OCI-LY3 (cell line): ENCODE results near the gene BCL7C.
A peak's percentile ranks its signal among the peaks of the same experiment; 100 is the strongest.

Experiments used
- H2AFZ ChIP-seq: fragments of 200-600, 300-600 bp; shearing (Covaris generic); 2 replicates; pipeline ENCODE4 v1.6.0; 2014; ENCODE audit warnings: antibody characterized with exemption, low read depth, low read length
- H3K27ac ChIP-seq: fragments of 200-600, 300-600 bp; sonication (generic); 2 replicates; pipeline ENCODE4 v1.5.1; 2014; ENCODE audit warnings: mild to moderate bottlenecking, low read length, moderate library complexity, mixed read lengths
- H3K27me3 ChIP-seq: fragments of 200-600, 300-600 bp; sonication (generic); 2 replicates; pipeline ENCODE4 v1.6.1; 2014; ENCODE audit warnings: low read depth, low read length, mixed read lengths
- H3K36me3 ChIP-seq: fragments of 200-600, 300-600 bp; sonication (generic); replicated peaks from 2 replicates; pipeline ENCODE3; 2014; ENCODE audit warnings: low read depth, low read length, mixed read lengths
- H3K4me1 ChIP-seq: fragments of 300-600, 200-600 bp; sonication (generic); 2 replicates; pipeline ENCODE4 v1.6.1; 2014; ENCODE audit warnings: low read length, mixed read lengths
- H3K4me2 ChIP-seq: fragments of 200-600, 300-600 bp; sonication (generic); 2 replicates; pipeline ENCODE4 v1.6.1; 2014; ENCODE audit warnings: low read length, mixed read lengths
- H3K4me3 ChIP-seq: fragments of 300-600, 200-600 bp; sonication (generic); 2 replicates; pipeline ENCODE4 v1.5.1; 2014; ENCODE audit warnings: antibody characterized with exemption, mild to moderate bottlenecking, low read length, moderate library complexity
- H3K79me2 ChIP-seq: fragments of 300-600, 200-600 bp; shearing (Covaris generic); 2 replicates; pipeline ENCODE4 v1.6.1; 2014; ENCODE audit warnings: mild to moderate bottlenecking, low read length, mixed read lengths
- H3K9ac ChIP-seq: fragments of 300-600, 200-600 bp; shearing (Covaris generic); 2 replicates; pipeline ENCODE4 v1.6.0; 2014; ENCODE audit warnings: mild to moderate bottlenecking, low read length, moderate library complexity
- H3K9me3 ChIP-seq: fragments of 200-600, 300-600 bp; shearing (Covaris generic); 2 replicates; pipeline ENCODE4 v1.6.1; 2014; ENCODE audit warnings: low read length, mixed read lengths; ENCODE audit not compliant: insufficient read depth
- H4K20me1 ChIP-seq: fragments of 200-600, 300-600 bp; sonication (generic); 2 replicates; pipeline ENCODE4 v1.6.1; 2016; ENCODE audit warnings: low read length, mixed read lengths; ENCODE audit not compliant: insufficient read depth
- EZH2phosphoT487 ChIP-seq: fragments of 200-600 bp; shearing (Covaris generic); IDR thresholded peaks from 2 replicates; pipeline ENCODE4 v1.6.1; 2018; ENCODE audit warnings: antibody characterized with exemption, mixed run types, low read depth
- TF ChIP-seq, protein P1 (sequence below): fragments of 200-600, 300-600 bp; sonication (generic); IDR thresholded peaks from 2 replicates; pipeline ENCODE4 v1.5.1; 2014; ENCODE audit warnings: antibody characterized with exemption, low read length, low read depth

Gene BCL7C

DNA sequence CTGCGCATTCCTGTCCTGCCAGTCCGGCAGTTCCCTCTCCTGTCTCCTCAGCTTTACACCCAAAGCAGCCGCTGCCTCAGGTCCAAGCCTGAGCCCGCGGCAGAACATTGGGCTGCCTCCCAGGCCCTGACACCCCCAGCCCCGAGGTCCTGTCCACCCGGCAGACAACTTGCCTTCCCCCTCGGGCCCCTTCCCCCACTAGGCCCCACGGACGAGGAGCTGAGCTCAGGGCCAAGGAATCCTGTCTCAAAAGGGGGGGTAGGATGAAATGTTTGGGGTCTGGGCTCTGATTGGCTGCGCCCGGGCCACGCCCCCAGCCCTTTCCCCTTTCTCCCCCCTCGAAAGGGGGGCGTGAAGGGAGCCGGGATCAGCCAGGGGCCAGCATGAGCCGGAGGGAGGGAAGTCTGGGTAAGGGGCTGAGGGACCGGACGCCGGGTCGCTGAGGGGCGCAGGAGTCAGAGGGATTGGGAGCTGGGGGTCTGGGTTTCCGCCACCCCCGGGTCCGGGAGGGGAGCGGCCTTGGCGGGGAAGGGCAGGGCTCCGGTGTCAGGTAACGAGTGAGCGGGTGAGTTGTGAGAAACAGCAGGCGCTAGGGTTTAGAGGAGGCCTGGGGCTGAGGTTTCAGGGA is 2.5 kb upstream of the BCL7C start, which contains the start of gene CTF1:
Gene CTF1, plus strand, starts transcription at position 354 of the 628 bp plus-strand sequence. Its CDS starts 30 bp downstream, at position 384.
- Histone ChIP-seq H3K79me2 (no peaks in the 10 kb centered on the region), H3K36me3 (peaks cover 2% of the 10 kb centered on the region), H3K9ac (peak within 1 kb of the TSS; percentile 33), H3K9me3 (no peaks in the 10 kb centered on the region), H2AFZ (peak within 1 kb of the TSS; percentile 100), H3K4me1 (peaks cover 24% of the 10 kb centered on the region), H3K27ac (0 out of 2 replicates have a peak within 1 kb of the TSS, but pooled peaks have one; percentile 7), H3K4me2 (peak within 1 kb of the TSS; percentile 96), H4K20me1 (no peaks in the 10 kb centered on the region), H3K4me3 (peak within 1 kb of the TSS; percentile 73), H3K27me3 (no peaks in the 10 kb centered on the region)
- TF ChIP-seq, protein P1, sequence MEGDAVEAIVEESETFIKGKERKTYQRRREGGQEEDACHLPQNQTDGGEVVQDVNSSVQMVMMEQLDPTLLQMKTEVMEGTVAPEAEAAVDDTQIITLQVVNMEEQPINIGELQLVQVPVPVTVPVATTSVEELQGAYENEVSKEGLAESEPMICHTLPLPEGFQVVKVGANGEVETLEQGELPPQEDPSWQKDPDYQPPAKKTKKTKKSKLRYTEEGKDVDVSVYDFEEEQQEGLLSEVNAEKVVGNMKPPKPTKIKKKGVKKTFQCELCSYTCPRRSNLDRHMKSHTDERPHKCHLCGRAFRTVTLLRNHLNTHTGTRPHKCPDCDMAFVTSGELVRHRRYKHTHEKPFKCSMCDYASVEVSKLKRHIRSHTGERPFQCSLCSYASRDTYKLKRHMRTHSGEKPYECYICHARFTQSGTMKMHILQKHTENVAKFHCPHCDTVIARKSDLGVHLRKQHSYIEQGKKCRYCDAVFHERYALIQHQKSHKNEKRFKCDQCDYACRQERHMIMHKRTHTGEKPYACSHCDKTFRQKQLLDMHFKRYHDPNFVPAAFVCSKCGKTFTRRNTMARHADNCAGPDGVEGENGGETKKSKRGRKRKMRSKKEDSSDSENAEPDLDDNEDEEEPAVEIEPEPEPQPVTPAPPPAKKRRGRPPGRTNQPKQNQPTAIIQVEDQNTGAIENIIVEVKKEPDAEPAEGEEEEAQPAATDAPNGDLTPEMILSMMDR: no peak
- TF ChIP-seq EZH2phosphoT487: no peak

DNA sequence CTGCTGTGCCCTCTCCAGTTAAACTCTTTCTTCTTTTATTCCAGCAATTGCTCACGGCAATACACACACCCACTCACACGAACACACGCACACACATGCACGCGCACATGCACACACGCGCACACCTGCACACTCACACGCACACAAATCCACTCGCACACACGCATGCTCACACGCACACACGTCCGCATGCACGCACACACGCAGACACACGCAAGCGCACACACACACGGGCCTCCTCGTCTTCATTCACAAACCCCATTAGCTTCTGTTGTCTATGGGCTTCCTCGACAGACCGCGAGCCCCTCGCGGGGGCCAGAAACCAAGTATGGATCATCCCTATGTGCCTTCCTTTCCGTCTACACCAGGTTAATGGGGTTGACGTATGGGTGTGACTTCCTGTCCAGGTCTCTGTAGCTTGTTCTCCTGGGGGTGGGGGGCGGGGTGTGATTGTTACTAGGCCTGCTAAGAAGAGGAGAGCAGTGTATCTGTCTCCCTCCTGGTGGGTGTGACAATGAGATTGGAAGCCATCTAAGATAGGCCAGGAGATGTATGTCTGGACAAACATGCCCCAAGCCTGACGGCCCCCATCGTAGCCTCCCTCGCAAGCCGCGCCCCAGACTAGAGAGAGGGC is 1.9 kb upstream of the BCL7C start:
- no peaks in the 10 kb centered on the region for H3K9me3 ChIP-seq
- H3K27ac ChIP-seq: no peak overlapping the region
- H3K27me3 ChIP-seq: no peaks in the 10 kb centered on the region
- H3K4me2 ChIP-seq: no peak overlapping the region
- TF ChIP-seq, protein P1: no peak
- TF ChIP-seq EZH2phosphoT487: no peak
- H2AFZ ChIP-seq: no peak overlapping the region
- peaks cover 2% of the 10 kb centered on the region for H3K36me3 ChIP-seq
- H3K4me3 ChIP-seq: no peak overlapping the region
- H4K20me1 ChIP-seq: no peaks in the 10 kb centered on the region
- H3K79me2 ChIP-seq: no peaks in the 10 kb centered on the region
- peaks cover 24% of the 10 kb centered on the region for H3K4me1 ChIP-seq
- H3K9ac ChIP-seq: no peak overlapping the region

DNA sequence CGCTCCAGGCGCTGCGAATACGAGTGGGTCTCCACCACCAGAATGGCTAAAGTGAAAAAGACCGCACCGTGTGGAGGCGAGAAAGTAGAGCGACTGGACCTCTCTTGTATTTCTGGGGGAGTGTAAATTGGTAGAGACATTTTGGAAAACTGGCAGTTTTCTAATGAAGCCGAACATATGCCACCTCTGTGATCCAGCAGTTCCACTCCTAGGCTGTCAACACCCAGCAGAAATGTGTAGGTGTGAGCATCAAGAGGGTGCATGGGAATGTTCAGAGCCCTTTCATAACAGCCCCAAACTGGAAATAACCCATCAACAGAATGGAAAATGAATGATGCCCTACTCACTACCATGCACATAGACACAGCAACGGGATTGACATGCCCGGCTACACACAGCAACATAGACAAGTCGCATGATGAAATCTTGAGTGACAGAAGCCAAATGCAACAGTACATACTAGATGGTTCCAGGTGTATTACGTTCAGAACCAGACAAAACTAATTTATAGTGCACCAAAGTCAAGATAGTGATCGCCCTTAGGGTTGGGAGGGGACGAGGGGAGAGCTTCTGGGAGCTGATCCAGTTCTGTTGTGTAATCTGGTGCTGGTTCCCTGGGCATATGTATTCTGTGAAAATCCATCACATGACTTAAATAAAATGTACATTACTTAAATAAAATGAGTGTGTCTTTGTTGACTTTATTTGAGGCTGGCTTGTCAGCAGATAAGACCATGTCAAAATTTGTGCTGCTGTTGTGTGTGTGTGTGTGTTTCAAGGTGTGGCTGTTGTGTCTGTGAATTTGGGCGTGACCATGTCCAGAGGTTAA is 877 bp upstream of the BCL7C start:
- H3K4me2 ChIP-seq: peak overlapping the region; percentile 61
- H3K9me3 ChIP-seq: no peaks in the 10 kb centered on the region
- H3K27me3 ChIP-seq: no peaks in the 10 kb centered on the region
- H3K4me1 ChIP-seq: peaks cover 24% of the 10 kb centered on the region
- no peak overlapping the region for H3K27ac ChIP-seq
- peak overlapping the region; percentile 23; the same call in 1 of the 2 replicates for H3K9ac ChIP-seq
- H3K36me3 ChIP-seq: peaks cover 2% of the 10 kb centered on the region
- H3K79me2 ChIP-seq: no peaks in the 10 kb centered on the region
- peak overlapping the region; percentile 64 for H3K4me3 ChIP-seq
- H2AFZ ChIP-seq: peak overlapping the region; percentile 37; the same call in 1 of the 2 replicates
- TF ChIP-seq, protein P1: no peak
- no peak for TF ChIP-seq EZH2phosphoT487
- H4K20me1 ChIP-seq: no peaks in the 10 kb centered on the region

DNA sequence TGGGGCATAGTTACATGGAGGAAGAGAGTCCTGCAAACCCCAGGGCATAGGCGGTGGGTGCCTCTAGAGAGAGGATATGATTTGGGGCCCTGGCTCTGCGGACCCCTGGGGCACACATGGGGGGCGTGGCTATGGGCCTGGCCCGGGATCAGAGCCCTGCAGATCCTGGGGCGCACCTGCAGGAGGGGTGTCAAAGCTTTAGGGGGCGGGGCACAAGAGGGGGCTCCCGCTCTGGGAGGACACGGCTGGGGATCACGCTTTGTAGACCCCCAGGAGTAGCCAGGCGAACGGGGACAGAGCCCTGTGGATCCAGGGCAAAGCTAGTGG is 497 bp downstream of the BCL7C start:
- H3K4me1 ChIP-seq: peaks cover 24% of the 10 kb centered on the region
- H2AFZ ChIP-seq: peak overlapping the region; percentile 24; the same call in 1 of the 2 replicates
- H3K36me3 ChIP-seq: peaks cover 7% of the 10 kb centered on the region
- no peaks in the 10 kb centered on the region for H3K9me3 ChIP-seq
- H3K9ac ChIP-seq: peak overlapping the region; percentile 83
- peak overlapping the region; percentile 91 for H3K4me3 ChIP-seq
- H3K27me3 ChIP-seq: no peaks in the 10 kb centered on the region
- H3K27ac ChIP-seq: 0 out of 2 replicates have a peak overlapping the region, but pooled peaks have one; percentile 9
- H3K79me2 ChIP-seq: no peaks in the 10 kb centered on the region
- H3K4me2 ChIP-seq: peak overlapping the region; percentile 98
- TF ChIP-seq EZH2phosphoT487: no peak
- TF ChIP-seq, protein P1: no peak
- H4K20me1 ChIP-seq: no peaks in the 10 kb centered on the region
